SK-N-MC (cell line): ENCODE results near the gene SAYSD1.

ENCODE experiments used
- DNase-seq: peaks from one replicate; pipeline ENCODE4 v3.0.0-alpha.2; 2011; ENCODE audit warnings: low read depth, low spot score
- H3K27ac ChIP-seq: fragments of 200-600 bp; sonication (generic); 2 replicates; pipeline ENCODE4 v1.5.1; 2016; ENCODE audit warnings: mixed run types
- H3K36me3 ChIP-seq: fragments of 200-600 bp; sonication (generic); 2 replicates; pipeline ENCODE4 v1.6.1; 2017; ENCODE audit warnings: antibody characterized with exemption, low read length, mixed read lengths; ENCODE audit not compliant: insufficient read depth
- H3K4me3 ChIP-seq: fragments of 200-600 bp; sonication (generic); 2 replicates; pipeline ENCODE4 v1.5.1; 2016
- H3K9ac ChIP-seq: fragments of 200-600 bp; sonication (generic); 2 replicates; pipeline ENCODE4 v1.8.0; 2017; ENCODE audit warnings: mixed run types, mixed read lengths; ENCODE audit not compliant: insufficient read length
- H3K9me3 ChIP-seq: fragments of 200-600 bp; sonication (generic); 2 replicates; pipeline ENCODE4 v1.6.1; 2017; ENCODE audit warnings: low read depth, mild to moderate bottlenecking, antibody characterized with exemption, low read length, moderate library complexity, mixed read lengths
- EZH2 ChIP-seq: fragments of 200-600 bp; sonication (generic); IDR thresholded peaks from one replicate; pipeline ENCODE4 v1.6.1; 2017; ENCODE audit warnings: antibody characterized with exemption
- FOXP2 ChIP-seq: optimal IDR thresholded peaks from 2 replicates; pipeline ENCODE3; 2011; ENCODE audit warnings: mild to moderate bottlenecking, moderate library complexity; ENCODE audit not compliant: insufficient read depth; ENCODE audit errors: extremely low read length, control extremely low read depth
- POLR2AphosphoS5 ChIP-seq: IDR thresholded peaks from 2 replicates; pipeline ENCODE4 v1.6.1; 2012; ENCODE audit warnings: mild to moderate bottlenecking, low read depth, low read length, borderline replicate concordance

Gene SAYSD1

GRCh38 chr6:39073471-39074355 is 41.3 kb downstream of the SAYSD1 start:
- no peak for DNase-seq
- Histone ChIP-seq H3K9me3 (no peaks in the 10 kb centered on the region), H3K36me3 (no peaks in the 10 kb centered on the region), H3K4me3 (no peak overlapping the region), H3K27ac (no peak overlapping the region), H3K9ac (no peak overlapping the region)
- TF ChIP-seq EZH2 (no peak), POLR2AphosphoS5 (no peak), FOXP2 (no peak)

GRCh38 chr6:39072830-39073229 is 42.2 kb downstream of the SAYSD1 start:
- no peak for DNase-seq

GRCh38 chr6:39068391-39068790 is 46.6 kb downstream of the SAYSD1 start:
- Histone ChIP-seq H3K36me3 (no peaks in the 10 kb centered on the region), H3K9me3 (no peaks in the 10 kb centered on the region), H3K27ac (no peak overlapping the region), H3K9ac (no peak overlapping the region), H3K4me3 (no peak overlapping the region)
- TF ChIP-seq FOXP2: no peak
- no peak for TF ChIP-seq POLR2AphosphoS5
- no peak for TF ChIP-seq EZH2
- DNase-seq: no peak

More at GRCh38 chr6:39072830-39073229, 42.2 kb downstream of the SAYSD1 start:
- H3K9ac ChIP-seq: no peak overlapping the region
- TF ChIP-seq EZH2: no peak
- TF ChIP-seq POLR2AphosphoS5: no peak
- TF ChIP-seq FOXP2: no peak
- H3K36me3 ChIP-seq: no peaks in the 10 kb centered on the region
- no peak overlapping the region for H3K27ac ChIP-seq
- H3K9me3 ChIP-seq: no peaks in the 10 kb centered on the region
- no peak overlapping the region for H3K4me3 ChIP-seq

GRCh38 chr6:39065561-39065960 is 49.4 kb downstream of the SAYSD1 start:
- no peak for DNase-seq
- Histone ChIP-seq H3K36me3 (no peaks in the 10 kb centered on the region), H3K27ac (no peak overlapping the region), H3K4me3 (no peak overlapping the region), H3K9me3 (no peaks in the 10 kb centered on the region), H3K9ac (no peak overlapping the region)
- TF ChIP-seq POLR2AphosphoS5: no peak
- TF ChIP-seq FOXP2: no peak
- TF ChIP-seq EZH2: no peak

- H3K27ac ChIP-seq: no peak overlapping the region
- H3K36me3 ChIP-seq: no peaks in the 10 kb centered on the region
- no peak for TF ChIP-seq FOXP2
- no peak for TF ChIP-seq EZH2
- TF ChIP-seq POLR2AphosphoS5: no peak
- H3K9me3 ChIP-seq: no peaks in the 10 kb centered on the region
- no peak for DNase-seq
- no peak overlapping the region for H3K9ac ChIP-seq
- H3K4me3 ChIP-seq: no peak overlapping the region
Observed at GRCh38 chr6:39063526-39063925, 51.5 kb downstream of the SAYSD1 start.

GRCh38 chr6:39062014-39062740 is 52.8 kb downstream of the SAYSD1 start:
- no peak for DNase-seq
- Histone ChIP-seq H3K36me3 (no peaks in the 10 kb centered on the region), H3K9me3 (no peaks in the 10 kb centered on the region), H3K9ac (no peak overlapping the region), H3K27ac (no peak overlapping the region), H3K4me3 (no peak overlapping the region)
- TF ChIP-seq EZH2 (no peak), POLR2AphosphoS5 (no peak), FOXP2 (no peak)

GRCh38 chr6:39061588-39061987 is 53.4 kb downstream of the SAYSD1 start:
- Histone ChIP-seq H3K36me3 (no peaks in the 10 kb centered on the region), H3K4me3 (no peak overlapping the region), H3K27ac (no peak overlapping the region), H3K9ac (no peak overlapping the region), H3K9me3 (no peaks in the 10 kb centered on the region)
- no peak for DNase-seq
- no peak for TF ChIP-seq FOXP2
- TF ChIP-seq POLR2AphosphoS5: no peak
- TF ChIP-seq EZH2: no peak

GRCh38 chr6:39061182-39061581 is 53.8 kb downstream of the SAYSD1 start:
- no peak overlapping the region for H3K9ac ChIP-seq
- H3K4me3 ChIP-seq: no peak overlapping the region
- DNase-seq: no peak
- TF ChIP-seq FOXP2: no peak
- no peak for TF ChIP-seq POLR2AphosphoS5
- no peak for TF ChIP-seq EZH2
- no peaks in the 10 kb centered on the region for H3K36me3 ChIP-seq
- H3K9me3 ChIP-seq: no peaks in the 10 kb centered on the region
- H3K27ac ChIP-seq: no peak overlapping the region

- TF ChIP-seq EZH2 (no peak), FOXP2 (no peak)
- Histone ChIP-seq H3K27ac (no peak overlapping the region), H3K4me3 (no peak overlapping the region)
Observed at GRCh38 chr6:39060467-39061160, 54.4 kb downstream of the SAYSD1 start.

More at GRCh38 chr6:39060467-39061160, 54.4 kb downstream of the SAYSD1 start:
- no peak for DNase-seq
- H3K36me3 ChIP-seq: no peaks in the 10 kb centered on the region
- no peak overlapping the region for H3K9ac ChIP-seq
- H3K9me3 ChIP-seq: no peaks in the 10 kb centered on the region
